Hepatocyte (in vitro differentiated cells): ENCODE data around the gene FSIP1. TPM values are rescaled to one million over a fixed set of nuclear protein-coding genes. Genes with fewer than 3 reads are reported as not detected.

Experiments
- DNase-seq: peaks from one replicate; pipeline ENCODE4 v3.0.0-alpha.2; 2016; ENCODE audit warnings: low spot score
- H2AFZ ChIP-seq: fragments of 200-600 bp; sonication (generic); 2 replicates; pipeline ENCODE4 v1.6.0; 2016; ENCODE audit warnings: antibody characterized with exemption, mild to moderate bottlenecking
- H3K27ac ChIP-seq: fragments of 200-600 bp; sonication (generic); 2 replicates; pipeline ENCODE4 v1.5.1; 2016; ENCODE audit warnings: mild to moderate bottlenecking
- H3K27me3 ChIP-seq: fragments of 200-600 bp; sonication (generic); 2 replicates; pipeline ENCODE4 v1.6.1; 2016
- H3K36me3 ChIP-seq: fragments of 200-600 bp; sonication (generic); replicated peaks from 2 replicates; pipeline ENCODE4 v1.5.1; 2016; ENCODE audit warnings: low read depth; ENCODE audit not compliant: insufficient read depth
- H3K4me1 ChIP-seq: fragments of 200-600 bp; sonication (generic); 2 replicates; pipeline ENCODE4 v1.5.1; 2016; ENCODE audit warnings: mild to moderate bottlenecking, moderate library complexity; ENCODE audit not compliant: insufficient read depth
- H3K4me2 ChIP-seq: fragments of 200-600 bp; sonication (generic); 2 replicates; pipeline ENCODE4 v1.6.0; 2016
- H3K4me3 ChIP-seq: fragments of 200-600 bp; sonication (generic); 2 replicates; pipeline ENCODE4 v1.5.1; 2016; ENCODE audit warnings: mild to moderate bottlenecking
- H3K79me2 ChIP-seq: fragments of 200-600 bp; sonication (generic); 2 replicates; pipeline ENCODE4 v1.6.0; 2017; ENCODE audit warnings: mild to moderate bottlenecking
- H3K9me2 ChIP-seq: fragments of 200-600 bp; sonication (generic); replicated peaks from 2 replicates; pipeline ENCODE4 v1.6.0; 2017; ENCODE audit warnings: mild to moderate bottlenecking; ENCODE audit not compliant: insufficient read depth
- H3K9me3 ChIP-seq: fragments of 200-600 bp; sonication (generic); 2 replicates; pipeline ENCODE4 v1.5.1; 2016; ENCODE audit warnings: low read depth, mild to moderate bottlenecking
- H4K20me1 ChIP-seq: fragments of 200-600 bp; sonication (generic); 2 replicates; pipeline ENCODE4 v1.6.0; 2016; ENCODE audit warnings: mild to moderate bottlenecking; ENCODE audit not compliant: insufficient read depth, poor library complexity, severe bottlenecking
- CTCF ChIP-seq: fragments of 200-600 bp; sonication (generic); IDR thresholded peaks from 2 replicates; pipeline ENCODE4 v1.5.1; 2016; ENCODE audit warnings: antibody characterized with exemption, mild to moderate bottlenecking; ENCODE audit not compliant: poor library complexity
- EZH2 ChIP-seq: fragments of 200-600 bp; sonication (generic); IDR thresholded peaks from 2 replicates; pipeline ENCODE4 v1.6.1; 2016; ENCODE audit warnings: antibody characterized with exemption, mild to moderate bottlenecking, borderline replicate concordance
- EZH2phosphoT487 ChIP-seq: fragments of 200-600 bp; sonication (generic); IDR thresholded peaks from one replicate; pipeline ENCODE4 v1.6.1; 2018; ENCODE audit warnings: antibody characterized with exemption, mild to moderate bottlenecking, low read depth, moderate library complexity; ENCODE audit not compliant: unreplicated experiment, severe bottlenecking
- WGBS: methylation state at CpG from one replicate; pipeline ENCODE4 v1.1.6; 2016; ENCODE audit warnings: low lambda C conversion rate; ENCODE audit errors: missing lambda C conversion rate; 5-methylcytosine and 5-hydroxymethylcytosine counted together
- polyA plus RNA-seq: library from polyadenylated mRNA; unstranded; fragments of >200 nt; fragmentation: Nextera tagmentation; extraction: Ambion mirVana; gene quantifications from 2 replicates; pipeline ENCODE4 v1.2.1, GENCODE V29; 2016
- total RNA-seq: library from RNA; depleted of rRNA; stranded (reverse); fragments of >200 nt; gene quantifications from 2 replicates; pipeline ENCODE4 v1.2.3, GENCODE V29; 2014

FSIP1 gene
- total and polyA plus RNA-seq, 2 experiments from 2014 or later: 0.60 to 0.79 TPM

- H3K9me3 ChIP-seq: no peaks in the 10 kb centered on the region
- H3K4me1 ChIP-seq: no peaks in the 10 kb centered on the region
- H3K4me2 ChIP-seq: no peak overlapping the region
- H3K4me3 ChIP-seq: no peak overlapping the region
- no peak for DNase-seq
- peak overlapping the region; percentile 27 for H3K27ac ChIP-seq
- no peaks in the 10 kb centered on the region for H3K9me2 ChIP-seq
- TF ChIP-seq EZH2phosphoT487 (no peak), EZH2 (no peak), CTCF (no peak)
- no peaks in the 10 kb centered on the region for H4K20me1 ChIP-seq
- WGBS: 88% methylated on average over 3 of the region's 3 CpGs
- H3K36me3 ChIP-seq: no peaks in the 10 kb centered on the region
- no peaks in the 10 kb centered on the region for H3K27me3 ChIP-seq
- H3K79me2 ChIP-seq: no peaks in the 10 kb centered on the region
- no peak overlapping the region for H2AFZ ChIP-seq
These were observed 142.0 kb downstream of the FSIP1 start for GRCh38 chr15:39640665-39641064.

- Histone ChIP-seq H3K9me3 (no peaks in the 10 kb centered on the region), H3K4me3 (no peak overlapping the region), H3K27me3 (no peaks in the 10 kb centered on the region), H3K27ac (no peak overlapping the region), H3K79me2 (no peaks in the 10 kb centered on the region), H2AFZ (no peak overlapping the region), H3K4me1 (no peaks in the 10 kb centered on the region), H3K4me2 (no peak overlapping the region), H4K20me1 (no peaks in the 10 kb centered on the region), H3K9me2 (no peaks in the 10 kb centered on the region), H3K36me3 (no peaks in the 10 kb centered on the region)
- DNase-seq: no peak
- TF ChIP-seq EZH2 (no peak), EZH2phosphoT487 (no peak), CTCF (no peak)
- 95% methylated on average over 1 of the region's 1 CpG for WGBS
These were observed 143.6 kb downstream of the FSIP1 start for GRCh38 chr15:39639037-39639436.

- Histone ChIP-seq H3K9me3 (no peaks in the 10 kb centered on the region), H4K20me1 (no peaks in the 10 kb centered on the region), H3K27ac (no peak overlapping the region), H3K36me3 (no peaks in the 10 kb centered on the region), H2AFZ (no peak overlapping the region), H3K79me2 (no peaks in the 10 kb centered on the region), H3K4me1 (no peaks in the 10 kb centered on the region), H3K9me2 (no peaks in the 10 kb centered on the region), H3K4me2 (no peak overlapping the region), H3K27me3 (no peaks in the 10 kb centered on the region), H3K4me3 (no peak overlapping the region)
- no peak for TF ChIP-seq EZH2
- no peak for TF ChIP-seq CTCF
- no peak for TF ChIP-seq EZH2phosphoT487
- 92% methylated on average over 1 of the region's 1 CpG for WGBS
- no peak for DNase-seq
These were observed 144.6 kb downstream of the FSIP1 start for GRCh38 chr15:39638041-39638440.

GRCh38 chr15:39631357-39631756, 151.3 kb downstream of the FSIP1 start:
- Histone ChIP-seq H3K27ac (no peak overlapping the region), H3K79me2 (no peaks in the 10 kb centered on the region), H3K9me2 (no peaks in the 10 kb centered on the region), H3K9me3 (no peaks in the 10 kb centered on the region), H3K27me3 (no peaks in the 10 kb centered on the region), H2AFZ (no peak overlapping the region), H3K4me2 (no peak overlapping the region), H3K36me3 (no peaks in the 10 kb centered on the region), H3K4me3 (no peak overlapping the region), H3K4me1 (peaks cover 13% of the 10 kb centered on the region), H4K20me1 (no peaks in the 10 kb centered on the region)
- no peak for DNase-seq
- WGBS: 98% methylated on average over 3 of the region's 3 CpGs
- no peak for TF ChIP-seq EZH2
- no peak for TF ChIP-seq CTCF
- TF ChIP-seq EZH2phosphoT487: no peak
